Fibroblast of mammary gland (primary cell): ENCODE measurements around the gene SPOP.

Source experiments
- DNase-seq: peaks from one replicate; pipeline ENCODE4 v3.0.0-alpha.2; 2010; ENCODE audit warnings: low read depth
- H3K4me3 ChIP-seq: 2 replicates; pipeline ENCODE4 v1.5.1; 2011; ENCODE audit warnings: low read depth, mild to moderate bottlenecking, low read length, moderate library complexity; ENCODE audit not compliant: control insufficient read depth
- TF ChIP-seq, protein P1 (sequence below): conservative IDR thresholded peaks from 2 replicates; pipeline ENCODE4 v1.5.1; 2011; ENCODE audit warnings: low read depth, low read length, inconsistent platforms; ENCODE audit not compliant: control insufficient read depth, insufficient read depth

SPOP gene

DNA sequence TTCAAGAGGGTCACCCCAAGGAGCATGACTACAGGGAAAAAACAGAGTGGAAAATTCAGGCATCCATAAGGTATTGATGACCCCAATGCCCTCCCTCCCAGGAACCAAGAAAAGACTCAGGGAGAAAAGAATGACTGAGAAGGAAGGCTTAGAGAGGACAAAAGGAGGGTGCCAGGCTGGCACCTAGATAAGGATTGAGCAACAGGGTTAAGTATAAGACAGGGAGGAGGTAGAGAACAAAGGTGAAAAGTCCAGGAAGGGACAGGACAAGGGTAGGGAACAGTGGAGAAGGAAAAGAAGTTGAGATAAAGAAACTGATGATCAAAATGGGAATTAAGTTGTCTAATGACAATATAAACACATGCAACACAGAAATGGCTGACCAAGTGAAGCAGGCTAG lies 27.4 kb upstream of the SPOP start:
- no peak overlapping the region for H3K4me3 ChIP-seq
- TF ChIP-seq, protein P1, sequence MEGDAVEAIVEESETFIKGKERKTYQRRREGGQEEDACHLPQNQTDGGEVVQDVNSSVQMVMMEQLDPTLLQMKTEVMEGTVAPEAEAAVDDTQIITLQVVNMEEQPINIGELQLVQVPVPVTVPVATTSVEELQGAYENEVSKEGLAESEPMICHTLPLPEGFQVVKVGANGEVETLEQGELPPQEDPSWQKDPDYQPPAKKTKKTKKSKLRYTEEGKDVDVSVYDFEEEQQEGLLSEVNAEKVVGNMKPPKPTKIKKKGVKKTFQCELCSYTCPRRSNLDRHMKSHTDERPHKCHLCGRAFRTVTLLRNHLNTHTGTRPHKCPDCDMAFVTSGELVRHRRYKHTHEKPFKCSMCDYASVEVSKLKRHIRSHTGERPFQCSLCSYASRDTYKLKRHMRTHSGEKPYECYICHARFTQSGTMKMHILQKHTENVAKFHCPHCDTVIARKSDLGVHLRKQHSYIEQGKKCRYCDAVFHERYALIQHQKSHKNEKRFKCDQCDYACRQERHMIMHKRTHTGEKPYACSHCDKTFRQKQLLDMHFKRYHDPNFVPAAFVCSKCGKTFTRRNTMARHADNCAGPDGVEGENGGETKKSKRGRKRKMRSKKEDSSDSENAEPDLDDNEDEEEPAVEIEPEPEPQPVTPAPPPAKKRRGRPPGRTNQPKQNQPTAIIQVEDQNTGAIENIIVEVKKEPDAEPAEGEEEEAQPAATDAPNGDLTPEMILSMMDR: no peak
- no peak for DNase-seq

DNA sequence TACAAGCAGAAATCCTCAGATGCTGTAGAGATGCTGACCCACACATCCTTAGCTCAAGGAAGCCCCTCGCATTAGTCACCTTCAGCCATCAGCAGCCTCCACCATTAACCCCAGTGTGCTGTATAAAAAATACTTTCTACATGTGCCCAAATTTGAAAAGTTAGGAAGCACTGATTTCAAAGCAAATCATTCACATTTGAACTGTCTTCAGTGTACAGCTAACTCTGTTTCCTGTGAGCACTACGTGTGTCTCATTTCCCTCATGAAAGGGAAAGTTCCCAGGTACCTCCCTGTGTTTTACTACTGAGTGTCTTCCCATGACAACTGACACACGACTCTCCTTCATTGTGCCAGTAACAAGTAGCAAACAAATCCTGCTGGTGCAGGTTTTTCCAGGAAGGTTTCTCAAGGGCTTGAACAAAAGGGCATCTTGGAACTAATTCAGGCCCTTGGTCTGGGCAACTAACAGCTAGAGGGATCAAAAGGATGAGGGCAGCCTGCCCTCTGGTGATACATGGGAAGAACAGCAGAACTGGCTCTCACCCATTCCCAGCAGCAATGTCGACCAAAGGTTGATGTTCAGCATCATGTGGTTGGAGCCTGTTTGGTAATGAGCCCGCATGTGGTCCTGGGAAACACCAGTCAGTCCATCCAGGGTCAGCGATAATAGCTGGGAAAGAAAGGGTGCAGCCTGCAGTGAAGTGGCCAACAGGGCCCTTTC lies 25.8 kb upstream of the SPOP start:
- DNase-seq: peak; percentile 73
- TF ChIP-seq, protein P1: peak; percentile 60
- H3K4me3 ChIP-seq: no peak overlapping the region

- H3K4me3 ChIP-seq: no peak overlapping the region
- no peak for DNase-seq
- TF ChIP-seq, protein P1: no peak
These were observed 23.1 kb upstream of the SPOP start for GRCh38 chr17:49700960-49701359.

- TF ChIP-seq, protein P1: no peak
- DNase-seq: no peak
- no peak overlapping the region for H3K4me3 ChIP-seq
These were observed 22.2 kb upstream of the SPOP start for GRCh38 chr17:49699966-49700575.

DNA sequence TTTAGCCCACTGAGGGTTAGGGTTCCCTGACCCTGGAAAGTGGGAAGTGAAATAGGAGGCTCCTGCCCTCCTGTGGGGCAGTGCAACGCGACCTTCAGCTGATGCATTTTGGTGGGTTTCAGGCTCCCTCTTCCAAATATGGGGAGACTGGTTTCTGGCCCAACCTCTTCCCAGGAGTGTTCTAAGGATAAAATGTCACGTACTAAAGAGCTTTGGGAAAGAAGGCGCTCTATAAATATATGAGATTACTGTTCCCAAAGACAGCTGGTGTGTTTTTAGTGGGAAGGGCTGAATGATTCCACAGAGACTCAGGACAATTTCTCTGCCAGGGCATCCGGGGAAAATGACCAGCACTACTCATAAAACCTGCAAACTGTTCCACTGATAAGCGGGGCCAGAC lies 20.1 kb upstream of the SPOP start:
- H3K4me3 ChIP-seq: no peak overlapping the region
- TF ChIP-seq, protein P1: no peak
- no peak for DNase-seq

GRCh38 chr17:49696233-49696761 lies 18.4 kb upstream of the SPOP start:
- no peak for DNase-seq
- TF ChIP-seq, protein P1: no peak
- no peak overlapping the region for H3K4me3 ChIP-seq
